Smooth muscle cell (in vitro differentiated cells): ENCODE results near the gene ELOB. TPM values are rescaled to one million over a fixed set of nuclear protein-coding genes. Genes with fewer than 3 reads are reported as not detected.

Source experiments
- DNase-seq: peaks from one replicate; lab custom pipeline; 2025; ENCODE audit not compliant: unreplicated experiment; lab: John Stamatoyannopoulos, UW
- H2AFZ ChIP-seq: fragments of 200-600 bp; sonication (generic); 2 replicates; pipeline ENCODE4 v1.6.0; 2016; ENCODE audit warnings: antibody characterized with exemption, low read depth, mild to moderate bottlenecking
- H3F3A ChIP-seq: fragments of 200-600 bp; sonication (generic); 2 replicates; pipeline ENCODE4 v1.6.0; 2017; ENCODE audit warnings: antibody characterized with exemption, low read depth
- H3K27ac ChIP-seq: fragments of 200-600 bp; sonication (generic); 2 replicates; pipeline ENCODE4 v1.5.1; 2016; ENCODE audit warnings: low read depth, mild to moderate bottlenecking
- H3K27me3 ChIP-seq: fragments of 200-600 bp; sonication (generic); 2 replicates; pipeline ENCODE4 v1.6.1; 2016; ENCODE audit warnings: low read depth, mild to moderate bottlenecking
- H3K36me3 ChIP-seq: fragments of 200-600 bp; sonication (generic); 2 replicates; pipeline ENCODE4 v1.5.1; 2016; ENCODE audit warnings: low read depth
- H3K4me1 ChIP-seq: fragments of 200-600 bp; sonication (generic); 2 replicates; pipeline ENCODE4 v1.5.1; 2016; ENCODE audit warnings: low read depth
- H3K4me2 ChIP-seq: fragments of 200-600 bp; sonication (generic); 2 replicates; pipeline ENCODE4 v1.6.0; 2016; ENCODE audit warnings: mild to moderate bottlenecking
- H3K4me3 ChIP-seq: fragments of 200-600 bp; sonication (generic); 2 replicates; pipeline ENCODE4 v1.5.1; 2016; ENCODE audit warnings: mild to moderate bottlenecking
- H3K79me2 ChIP-seq: fragments of 200-600 bp; sonication (generic); 2 replicates; pipeline ENCODE4 v1.6.0; 2016; ENCODE audit warnings: low read depth, mild to moderate bottlenecking
- H3K9ac ChIP-seq: fragments of 200-600 bp; sonication (generic); 2 replicates; pipeline ENCODE4 v1.6.0; 2016; ENCODE audit warnings: low read depth
- H3K9me3 ChIP-seq: fragments of 200-600 bp; sonication (generic); replicated peaks from 2 replicates; pipeline ENCODE4 v1.5.1; 2016; ENCODE audit warnings: low read depth
- H4K20me1 ChIP-seq: fragments of 200-600 bp; sonication (generic); 2 replicates; pipeline ENCODE4 v1.6.0; 2016; ENCODE audit warnings: low read depth
- CTCF ChIP-seq: fragments of 200-600 bp; sonication (generic); IDR thresholded peaks from 2 replicates; pipeline ENCODE4 v1.5.1; 2017; ENCODE audit warnings: borderline replicate concordance, mild to moderate bottlenecking, antibody characterized with exemption; ENCODE audit not compliant: insufficient read depth, poor library complexity, severe bottlenecking
- WGBS: methylation state at CpG from one replicate; pipeline ENCODE4 v1.1.7; 2016; ENCODE audit warnings: low lambda C conversion rate; 5-methylcytosine and 5-hydroxymethylcytosine counted together
- polyA plus RNA-seq: library from polyadenylated mRNA; unstranded; fragments of >200 nt; fragmentation: Nextera tagmentation; extraction: Ambion mirVana; gene quantifications from 2 replicates; pipeline ENCODE4 v1.2.1, GENCODE V29; 2016
- total RNA-seq: library from RNA; depleted of rRNA; stranded (reverse); fragments of >200 nt; gene quantifications from 2 replicates; pipeline ENCODE4 v1.2.3, GENCODE V29; 2014

ELOB gene
- total and polyA plus RNA-seq, 2 experiments from 2014 or later, result 709 to 1,090 TPM

GRCh38 chr16:2771496-2772402 is 5.3 kb downstream of the ELOB start:
- no peak for TF ChIP-seq CTCF
- Histone ChIP-seq H3K36me3 (no peaks in the 10 kb centered on the region), H3K27ac (peak overlapping the region; percentile 28), H3K4me3 (no peak overlapping the region), H2AFZ (no peak overlapping the region), H3F3A (peaks cover 40% of the 10 kb centered on the region), H4K20me1 (peaks cover 83% of the 10 kb centered on the region), H3K9ac (no peak overlapping the region), H3K4me1 (peaks cover 6% of the 10 kb centered on the region), H3K9me3 (no peaks in the 10 kb centered on the region), H3K79me2 (peaks cover 54% of the 10 kb centered on the region), H3K27me3 (no peaks in the 10 kb centered on the region), H3K4me2 (no peak overlapping the region)
- no peak for DNase-seq
- WGBS, result 89% methylated on average over 15 of the region's 18 CpGs

DNA sequence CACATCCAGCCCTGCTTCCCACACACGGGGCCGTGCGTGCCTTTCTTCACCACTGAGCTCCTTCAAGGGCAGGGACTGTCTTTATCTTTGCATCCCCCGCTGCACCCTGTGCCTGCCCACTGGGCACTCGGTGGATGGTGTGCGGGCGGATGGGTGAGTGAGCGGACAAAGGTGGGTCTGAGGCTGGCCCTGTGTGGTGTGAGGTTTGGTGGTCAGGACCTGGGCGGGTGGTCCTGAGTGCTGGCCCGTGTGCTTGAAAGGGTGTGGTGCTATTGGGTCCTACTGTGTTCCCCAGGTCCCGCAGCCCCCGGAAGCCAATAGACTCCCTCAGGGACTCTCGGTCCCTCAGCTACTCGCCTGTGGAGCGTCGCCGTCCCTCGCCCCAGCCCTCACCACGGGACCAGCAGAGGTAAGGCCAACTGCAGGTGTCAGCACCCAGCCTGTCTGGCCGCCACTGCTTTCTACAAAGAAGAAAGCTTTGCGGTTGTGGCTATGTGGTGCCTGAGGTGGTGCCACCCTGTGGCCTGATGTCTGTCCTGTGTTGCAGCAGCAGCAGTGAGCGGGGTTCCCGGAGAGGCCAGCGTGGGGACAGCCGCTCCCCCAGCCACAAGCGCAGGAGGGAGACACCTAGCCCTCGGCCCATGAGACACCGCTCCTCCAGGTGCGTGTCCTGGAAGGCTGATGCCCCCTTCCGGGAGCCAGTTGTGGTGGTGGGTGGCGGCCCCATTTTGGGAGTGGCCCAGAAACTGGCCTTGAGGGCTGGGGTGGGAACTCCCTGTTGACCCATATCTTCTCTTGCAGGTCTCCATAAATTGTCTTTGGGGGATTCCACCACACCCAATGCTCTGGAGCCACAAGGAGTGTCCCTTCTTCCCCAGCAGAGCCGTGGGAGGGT is 6.8 kb downstream of the ELOB start:
- Histone ChIP-seq H3K4me2 (no peak overlapping the region), H4K20me1 (peaks cover 84% of the 10 kb centered on the region), H3F3A (peaks cover 43% of the 10 kb centered on the region)

GRCh38 chr16:2769675-2770056 is 7.4 kb downstream of the ELOB start:
- no peak overlapping the region for H3K4me2 ChIP-seq
- DNase-seq, result no peak

More for the DNA sequence above, 6.8 kb downstream of the ELOB start:
- no peaks in the 10 kb centered on the region for H3K27me3 ChIP-seq
- no peaks in the 10 kb centered on the region for H3K4me1 ChIP-seq
- no peak overlapping the region for H3K9ac ChIP-seq
- H3K27ac ChIP-seq, result no peak overlapping the region
- no peak overlapping the region for H2AFZ ChIP-seq
- H3K79me2 ChIP-seq, result peaks cover 54% of the 10 kb centered on the region
- H3K4me3 ChIP-seq, result no peak overlapping the region
- 93% methylated on average over 32 of the region's 32 CpGs for WGBS
- TF ChIP-seq CTCF, result no peak
- no peaks in the 10 kb centered on the region for H3K9me3 ChIP-seq
- DNase-seq, result no peak
- peaks cover 4% of the 10 kb centered on the region for H3K36me3 ChIP-seq

More at GRCh38 chr16:2769675-2770056, 7.4 kb downstream of the ELOB start:
- Histone ChIP-seq H3K9me3 (no peaks in the 10 kb centered on the region), H3K4me3 (no peak overlapping the region), H3K27me3 (no peaks in the 10 kb centered on the region), H2AFZ (no peak overlapping the region), H3K36me3 (peaks cover 5% of the 10 kb centered on the region), H3K4me1 (no peaks in the 10 kb centered on the region), H3K79me2 (peaks cover 56% of the 10 kb centered on the region), H3K9ac (no peak overlapping the region), H3K27ac (no peak overlapping the region), H4K20me1 (peaks cover 89% of the 10 kb centered on the region), H3F3A (peaks cover 42% of the 10 kb centered on the region)
- TF ChIP-seq CTCF, result no peak
- WGBS, result 90% methylated on average over 14 of the region's 14 CpGs
